GM23248 (cell line): ENCODE measurements around the gene SLIT3. TPM values are rescaled to one million over a fixed set of nuclear protein-coding genes. Genes with fewer than 3 reads are reported as not detected.

Source experiments
- DNase-seq: peaks from one replicate; pipeline ENCODE4 v3.0.0-alpha.2; 2015
- H2AFZ ChIP-seq: fragments of 200-600 bp; sonication (generic); 2 replicates; pipeline ENCODE4 v1.6.1; 2016; ENCODE audit warnings: antibody characterized with exemption
- H3F3A ChIP-seq: fragments of 200-600 bp; sonication (generic); 2 replicates; pipeline ENCODE4 v1.6.1; 2016; ENCODE audit warnings: mild to moderate bottlenecking, antibody characterized with exemption, mixed run types; ENCODE audit not compliant: insufficient read depth
- H3K27ac ChIP-seq: fragments of 200-600 bp; sonication (generic); 2 replicates; pipeline ENCODE4 v1.5.1; 2016; ENCODE audit warnings: mild to moderate bottlenecking
- H3K27me3 ChIP-seq: fragments of 200-600 bp; sonication (generic); replicated peaks from 2 replicates; pipeline ENCODE4 v1.6.1; 2016; ENCODE audit warnings: mild to moderate bottlenecking; ENCODE audit not compliant: insufficient read depth
- H3K36me3 ChIP-seq: fragments of 200-600 bp; sonication (generic); 2 replicates; pipeline ENCODE4 v1.6.1; 2016; ENCODE audit warnings: low read depth, mild to moderate bottlenecking
- H3K4me1 ChIP-seq: fragments of 200-600 bp; sonication (generic); 2 replicates; pipeline ENCODE4 v1.6.1; 2016; ENCODE audit warnings: mild to moderate bottlenecking; ENCODE audit not compliant: insufficient read depth
- H3K4me2 ChIP-seq: fragments of 200-600 bp; sonication (generic); one replicate; pipeline ENCODE4 v1.6.1; 2016; ENCODE audit warnings: mild to moderate bottlenecking; ENCODE audit not compliant: unreplicated experiment
- H3K4me3 ChIP-seq: fragments of 200-600 bp; sonication (generic); 2 replicates; pipeline ENCODE4 v1.5.1; 2016; ENCODE audit warnings: mild to moderate bottlenecking
- H3K79me2 ChIP-seq: fragments of 200-600 bp; sonication (generic); 2 replicates; pipeline ENCODE4 v1.6.1; 2016; ENCODE audit warnings: mild to moderate bottlenecking; ENCODE audit not compliant: insufficient read depth
- H3K9ac ChIP-seq: fragments of 200-600 bp; sonication (generic); 2 replicates; pipeline ENCODE4 v1.6.1; 2016; ENCODE audit warnings: mild to moderate bottlenecking
- H3K9me2 ChIP-seq: fragments of 200-600 bp; sonication (generic); 2 replicates; pipeline ENCODE4 v1.6.1; 2016; ENCODE audit warnings: mixed run types, mild to moderate bottlenecking, moderate library complexity; ENCODE audit not compliant: insufficient read depth
- H3K9me3 ChIP-seq: fragments of 200-600 bp; sonication (generic); one replicate; pipeline ENCODE4 v1.6.1; 2017; ENCODE audit warnings: low read depth
- H4K20me1 ChIP-seq: fragments of 200-600 bp; sonication (generic); 2 replicates; pipeline ENCODE4 v1.6.0; 2016; ENCODE audit not compliant: insufficient read depth
- EZH2 ChIP-seq: fragments of 200-600 bp; sonication (generic); IDR thresholded peaks from 2 replicates; pipeline ENCODE4 v1.6.1; 2018; ENCODE audit warnings: antibody characterized with exemption, mild to moderate bottlenecking; ENCODE audit not compliant: insufficient read depth, poor library complexity, severe bottlenecking
- EZH2phosphoT487 ChIP-seq: fragments of 200-600 bp; sonication (generic); IDR thresholded peaks from 2 replicates; pipeline ENCODE4 v1.6.1; 2018; ENCODE audit warnings: antibody characterized with exemption, moderate library complexity, mild to moderate bottlenecking, low read depth; ENCODE audit not compliant: insufficient read depth
- WGBS, 2 experiments: methylation state at CpG; one replicate each; pipeline ENCODE4 v1.1.6; 2015 to 2017; ENCODE audit warnings: low lambda C conversion rate in 2 of 2, low coverage in 1 of 2; ENCODE audit errors: missing lambda C conversion rate in 2 of 2; 5-methylcytosine and 5-hydroxymethylcytosine counted together
- in situ Hi-C: fragments of 300-500 bp; cut with MboI; formaldehyde crosslinking; loops from 2 replicates; pipeline ENCODE4 v1.15.0; 2020
- polyA plus RNA-seq: library from polyadenylated mRNA; unstranded; fragments of >200 nt; fragmentation: Nextera tagmentation; extraction: Ambion mirVana; gene quantifications from 2 replicates; pipeline ENCODE4 v1.2.1, GENCODE V29; 2016
- total RNA-seq: library from RNA; depleted of rRNA; stranded (reverse); fragments of >200 nt; shearing (Covaris generic); gene quantifications from 2 replicates; pipeline ENCODE4 v1.2.3, GENCODE V29; 2014

SLIT3 gene
- total and polyA plus RNA-seq, 2 experiments from 2014 or later: 61.9 to 100 TPM

GRCh38 chr5:169294621-169295020 lies 6.3 kb downstream of the SLIT3 start:
- Histone ChIP-seq H3K27me3 (no peaks in the 10 kb centered on the region), H3K79me2 (peaks cover 93% of the 10 kb centered on the region), H3K4me1 (peaks cover 39% of the 10 kb centered on the region), H3K4me2 (no peak overlapping the region), H3K9me3 (no peaks in the 10 kb centered on the region), H3K9me2 (no peaks in the 10 kb centered on the region), H3K9ac (no peak overlapping the region), H3K4me3 (no peak overlapping the region), H4K20me1 (0 out of 2 replicates have a peak, but pooled peaks cover 9% of the 10 kb centered on the region), H3K27ac (no peak overlapping the region), H2AFZ (no peak overlapping the region), H3F3A (peaks cover 34% of the 10 kb centered on the region), H3K36me3 (no peaks in the 10 kb centered on the region)
- DNase-seq: no peak
- TF ChIP-seq EZH2: no peak
- TF ChIP-seq EZH2phosphoT487: no peak
- in situ Hi-C loops: no loop called here
- 90 to 92% methylated on average over 6 of the region's 6 CpGs for WGBS, 2 experiments

DNA sequence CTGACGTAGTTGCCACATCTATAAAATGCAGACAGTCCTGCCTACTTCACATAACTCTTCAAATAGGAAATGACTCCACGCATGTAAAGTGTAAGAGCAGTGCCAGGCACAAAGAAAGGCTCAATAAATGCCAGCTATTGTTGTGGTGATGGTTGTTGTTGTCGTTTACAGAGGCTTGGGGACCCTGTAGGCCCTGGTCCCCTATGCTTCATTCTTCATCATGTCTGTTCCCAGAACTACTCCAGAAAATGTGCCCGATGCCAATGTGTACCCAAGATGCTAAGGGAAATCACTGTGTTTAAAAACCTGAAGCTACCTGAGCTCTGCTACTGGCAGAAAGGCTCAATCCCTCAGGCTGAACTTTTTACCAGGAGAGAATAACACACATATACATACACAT lies 9.1 kb downstream of the SLIT3 start:
- H3K4me3 ChIP-seq: no peak overlapping the region
- H3K4me1 ChIP-seq: peaks cover 46% of the 10 kb centered on the region
- H3K27ac ChIP-seq: no peak overlapping the region
- H3K79me2 ChIP-seq: peaks cover 88% of the 10 kb centered on the region
- no peak overlapping the region for H2AFZ ChIP-seq
- H3K9ac ChIP-seq: no peak overlapping the region
- no peaks in the 10 kb centered on the region for H3K9me2 ChIP-seq
- 0 out of 2 replicates have a peak, but pooled peaks cover 12% of the 10 kb centered on the region for H4K20me1 ChIP-seq
- DNase-seq: no peak
- TF ChIP-seq EZH2phosphoT487 (no peak), EZH2 (no peak)
- H3K36me3 ChIP-seq: no peaks in the 10 kb centered on the region
- WGBS, 2 experiments: 76 to 84% methylated on average over 4 of the region's 4 CpGs
- peaks cover 19% of the 10 kb centered on the region for H3F3A ChIP-seq
- no peaks in the 10 kb centered on the region for H3K27me3 ChIP-seq
- H3K4me2 ChIP-seq: no peak overlapping the region
- H3K9me3 ChIP-seq: no peaks in the 10 kb centered on the region
- in situ Hi-C loops: no loop called here

GRCh38 chr5:169290895-169291294 lies 10.0 kb downstream of the SLIT3 start:
- Histone ChIP-seq H3F3A (peaks cover 12% of the 10 kb centered on the region), H3K4me1 (peaks cover 39% of the 10 kb centered on the region), H3K79me2 (peaks cover 88% of the 10 kb centered on the region), H3K9me2 (no peaks in the 10 kb centered on the region), H3K4me3 (no peak overlapping the region), H3K9me3 (no peaks in the 10 kb centered on the region), H3K27me3 (no peaks in the 10 kb centered on the region), H3K9ac (no peak overlapping the region), H3K27ac (no peak overlapping the region), H4K20me1 (0 out of 2 replicates have a peak, but pooled peaks cover 12% of the 10 kb centered on the region), H3K4me2 (no peak overlapping the region), H2AFZ (no peak overlapping the region), H3K36me3 (no peaks in the 10 kb centered on the region)
- TF ChIP-seq EZH2phosphoT487: no peak
- no peak for TF ChIP-seq EZH2
- WGBS, 2 experiments: 41 to 47% methylated on average over 6 of the region's 6 CpGs
- peak; percentile 31 for DNase-seq
- in situ Hi-C loops: no loop called here

- no peak overlapping the region for H3K9ac ChIP-seq
- in situ Hi-C loops: no loop called here
- TF ChIP-seq EZH2phosphoT487 (no peak), EZH2 (no peak)
- no peaks in the 10 kb centered on the region for H3K9me2 ChIP-seq
- no peak overlapping the region for H3K27ac ChIP-seq
- no peak overlapping the region for H3K4me2 ChIP-seq
- DNase-seq: peak; percentile 36
- H3F3A ChIP-seq: no peaks in the 10 kb centered on the region
- WGBS, 2 experiments: 56 to 62% methylated on average over 2 of the region's 2 CpGs
- no peak overlapping the region for H3K4me3 ChIP-seq
- H3K4me1 ChIP-seq: peaks cover 31% of the 10 kb centered on the region
- peaks cover 90% of the 10 kb centered on the region for H3K79me2 ChIP-seq
- H3K27me3 ChIP-seq: no peaks in the 10 kb centered on the region
- H4K20me1 ChIP-seq: 0 out of 2 replicates have a peak, but pooled peaks cover 12% of the 10 kb centered on the region
- no peaks in the 10 kb centered on the region for H3K9me3 ChIP-seq
- H2AFZ ChIP-seq: no peak overlapping the region
- H3K36me3 ChIP-seq: no peaks in the 10 kb centered on the region
Measured at GRCh38 chr5:169289520-169289919, 11.4 kb downstream of the SLIT3 start.
